MCF 10A (cell line): Measurements from ENCODE around the gene DPH1. TPM values are rescaled to one million over a fixed set of nuclear protein-coding genes. Genes with fewer than 3 reads are reported as not detected.

ENCODE experiments used
- BruUV-seq: library from RNA; stranded (reverse); fragments of 400-500 nt; replicated peaks from 2 replicates; lab custom pipeline; 2021; lab: Mats Ljungman, UMichigan
- CTCF ChIA-PET: fragments of 300-600 bp; sonication (Branson Sonifier 250); formaldehyde crosslinking; extraction: SDS; loops from one replicate; lab custom pipeline; 2021; ENCODE audit warnings: antibody characterized with exemption, inconsistent platforms; lab: Yijun Ruan, JAX
- POLR2A ChIA-PET: fragments of 300-600, 350-650 bp; sonication (Branson Sonifier 250); formaldehyde crosslinking; extraction: SDS; loops from one replicate; lab custom pipeline; 2020; ENCODE audit warnings: antibody characterized with exemption, inconsistent platforms; lab: Yijun Ruan, JAX
- DNase-seq: peaks from one replicate; pipeline ENCODE4 v3.0.0-alpha.2; 2018; ENCODE audit not compliant: unreplicated experiment
- H3K27ac Mint-ChIP-seq: one replicate; pipeline ENCODE4 v1.8.0; 2022; ENCODE audit warnings: mild to moderate bottlenecking, low read depth, mixed read lengths; ENCODE audit not compliant: unreplicated experiment
- H3K27me3 Mint-ChIP-seq: one replicate; pipeline ENCODE4 v1.8.0; 2022; ENCODE audit warnings: mixed read lengths; ENCODE audit not compliant: insufficient read depth, unreplicated experiment
- H3K36me3 Mint-ChIP-seq: one replicate; pipeline ENCODE4 v1.8.0; 2022; ENCODE audit warnings: mild to moderate bottlenecking, moderate library complexity, mixed read lengths; ENCODE audit not compliant: insufficient read depth, unreplicated experiment
- H3K4me1 Mint-ChIP-seq: one replicate; pipeline ENCODE4 v1.8.0; 2022; ENCODE audit warnings: mixed read lengths; ENCODE audit not compliant: insufficient read depth, unreplicated experiment
- H3K4me3 Mint-ChIP-seq: one replicate; pipeline ENCODE4 v1.8.0; 2022; ENCODE audit warnings: mild to moderate bottlenecking, moderate library complexity, mixed read lengths; ENCODE audit not compliant: unreplicated experiment
- H3K9me3 Mint-ChIP-seq: one replicate; pipeline ENCODE4 v1.8.0; 2022; ENCODE audit warnings: mixed read lengths; ENCODE audit not compliant: unreplicated experiment
- intact Hi-C: fragments of 100-400 bp; cut with micrococcal nuclease; formaldehyde crosslinking; loops from 2 replicates; pipeline ENCODE4 v1.14.1; 2022
- total RNA-seq: library from RNA; stranded (reverse); gene quantifications from 2 replicates; pipeline ENCODE4 v1.2.3, GENCODE V29; 2022
- TF ChIP-seq, protein P1 (sequence below): fragments of 200-600 bp; IDR thresholded peaks from one replicate; pipeline ENCODE4 v1.8.0; 2022; ENCODE audit warnings: antibody characterized with exemption, mild to moderate bottlenecking; ENCODE audit not compliant: unreplicated experiment

The DPH1 gene
- total RNA-seq, 1 experiment from 2014 or later, result 45.2 TPM

DNA sequence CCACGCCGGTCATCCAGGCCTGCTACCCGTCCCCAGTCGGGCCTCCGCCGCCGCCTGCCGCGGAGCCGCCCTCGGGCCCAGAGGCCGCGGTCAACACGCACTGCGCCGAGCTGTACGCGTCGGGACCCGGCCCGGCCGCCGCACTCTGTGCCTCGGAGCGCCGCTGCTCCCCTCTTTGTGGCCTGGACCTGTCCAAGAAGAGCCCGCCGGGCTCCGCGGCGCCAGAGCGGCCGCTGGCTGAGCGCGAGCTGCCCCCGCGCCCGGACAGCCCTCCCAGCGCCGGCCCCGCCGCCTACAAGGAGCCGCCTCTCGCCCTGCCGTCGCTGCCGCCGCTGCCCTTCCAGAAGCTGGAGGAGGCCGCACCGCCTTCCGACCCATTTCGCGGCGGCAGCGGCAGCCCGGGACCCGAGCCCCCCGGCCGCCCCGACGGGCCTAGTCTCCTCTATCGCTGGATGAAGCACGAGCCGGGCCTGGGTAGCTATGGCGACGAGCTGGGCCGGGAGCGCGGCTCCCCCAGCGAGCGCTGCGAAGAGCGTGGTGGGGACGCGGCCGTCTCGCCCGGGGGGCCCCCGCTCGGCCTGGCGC lies 27.3 kb downstream of the DPH1 start:
- CTCF ChIA-PET, result interaction anchor here (3.1 kb wide), 1 partner anchor 188 kb away, joined by 19 read pairs; no protein-coding TSS in a partner anchor

GRCh38 chr17:2057760-2058585 lies 28.0 kb downstream of the DPH1 start:
- no peak overlapping the region for H3K27ac Mint-ChIP-seq
- H3K4me3 Mint-ChIP-seq, result no peak overlapping the region
- POLR2A ChIA-PET, result no interaction called here

More for the DNA sequence above, 27.3 kb downstream of the DPH1 start:
- TF ChIP-seq, protein P1, sequence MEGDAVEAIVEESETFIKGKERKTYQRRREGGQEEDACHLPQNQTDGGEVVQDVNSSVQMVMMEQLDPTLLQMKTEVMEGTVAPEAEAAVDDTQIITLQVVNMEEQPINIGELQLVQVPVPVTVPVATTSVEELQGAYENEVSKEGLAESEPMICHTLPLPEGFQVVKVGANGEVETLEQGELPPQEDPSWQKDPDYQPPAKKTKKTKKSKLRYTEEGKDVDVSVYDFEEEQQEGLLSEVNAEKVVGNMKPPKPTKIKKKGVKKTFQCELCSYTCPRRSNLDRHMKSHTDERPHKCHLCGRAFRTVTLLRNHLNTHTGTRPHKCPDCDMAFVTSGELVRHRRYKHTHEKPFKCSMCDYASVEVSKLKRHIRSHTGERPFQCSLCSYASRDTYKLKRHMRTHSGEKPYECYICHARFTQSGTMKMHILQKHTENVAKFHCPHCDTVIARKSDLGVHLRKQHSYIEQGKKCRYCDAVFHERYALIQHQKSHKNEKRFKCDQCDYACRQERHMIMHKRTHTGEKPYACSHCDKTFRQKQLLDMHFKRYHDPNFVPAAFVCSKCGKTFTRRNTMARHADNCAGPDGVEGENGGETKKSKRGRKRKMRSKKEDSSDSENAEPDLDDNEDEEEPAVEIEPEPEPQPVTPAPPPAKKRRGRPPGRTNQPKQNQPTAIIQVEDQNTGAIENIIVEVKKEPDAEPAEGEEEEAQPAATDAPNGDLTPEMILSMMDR, result no peak
- H3K9me3 Mint-ChIP-seq, result no peaks in the 10 kb centered on the region
- no peak for DNase-seq
- no peak overlapping the region for H3K4me3 Mint-ChIP-seq
- intact Hi-C loops, result no loop called here
- no peak overlapping the region for H3K27ac Mint-ChIP-seq
- H3K36me3 Mint-ChIP-seq, result no peaks in the 10 kb centered on the region
- no TSS peak for BruUV-seq
- H3K4me1 Mint-ChIP-seq, result peaks cover 5% of the 10 kb centered on the region
- POLR2A ChIA-PET, result interaction anchor here (0.6 kb wide), 1 partner anchor 1833 kb away, joined by 3 read pairs; no protein-coding TSS in a partner anchor
- H3K27me3 Mint-ChIP-seq, result no peaks in the 10 kb centered on the region

GRCh38 chr17:2058586-2059546 lies 28.9 kb downstream of the DPH1 start:
- no peak for DNase-seq
- H3K27ac Mint-ChIP-seq, result no peak overlapping the region
- CTCF ChIA-PET, result interaction anchor here (0.6 to 3.1 kb wide), 3 partner anchors 160 to 256 kb away, joined by 3 to 19 read pairs (median 3); no protein-coding TSS in a partner anchor
- H3K4me3 Mint-ChIP-seq, result no peak overlapping the region
- POLR2A ChIA-PET, result interaction anchor here (0.6 kb wide), 1 partner anchor 100 kb away, joined by 4 read pairs; no protein-coding TSS in a partner anchor
- no peaks in the 10 kb centered on the region for H3K9me3 Mint-ChIP-seq
- intact Hi-C loops, result no loop called here
- H3K4me1 Mint-ChIP-seq, result no peaks in the 10 kb centered on the region
- H3K27me3 Mint-ChIP-seq, result no peaks in the 10 kb centered on the region
- no peaks in the 10 kb centered on the region for H3K36me3 Mint-ChIP-seq
- BruUV-seq, result no TSS peak
- TF ChIP-seq, protein P1, result peak; percentile 29

More at GRCh38 chr17:2057760-2058585, 28.0 kb downstream of the DPH1 start:
- BruUV-seq, result no TSS peak
- CTCF ChIA-PET, result interaction anchor here (3.1 kb wide), 1 partner anchor 187 kb away, joined by 19 read pairs; no protein-coding TSS in a partner anchor
- Mint-ChIP-seq H3K9me3 (no peaks in the 10 kb centered on the region), H3K4me1 (peaks cover 5% of the 10 kb centered on the region), H3K27me3 (no peaks in the 10 kb centered on the region), H3K36me3 (no peaks in the 10 kb centered on the region)
- intact Hi-C loops, result no loop called here
- DNase-seq, result no peak
- TF ChIP-seq, protein P1, result no peak
